ENCODE data around the gene CCDC93.

Gene CCDC93

DNA sequence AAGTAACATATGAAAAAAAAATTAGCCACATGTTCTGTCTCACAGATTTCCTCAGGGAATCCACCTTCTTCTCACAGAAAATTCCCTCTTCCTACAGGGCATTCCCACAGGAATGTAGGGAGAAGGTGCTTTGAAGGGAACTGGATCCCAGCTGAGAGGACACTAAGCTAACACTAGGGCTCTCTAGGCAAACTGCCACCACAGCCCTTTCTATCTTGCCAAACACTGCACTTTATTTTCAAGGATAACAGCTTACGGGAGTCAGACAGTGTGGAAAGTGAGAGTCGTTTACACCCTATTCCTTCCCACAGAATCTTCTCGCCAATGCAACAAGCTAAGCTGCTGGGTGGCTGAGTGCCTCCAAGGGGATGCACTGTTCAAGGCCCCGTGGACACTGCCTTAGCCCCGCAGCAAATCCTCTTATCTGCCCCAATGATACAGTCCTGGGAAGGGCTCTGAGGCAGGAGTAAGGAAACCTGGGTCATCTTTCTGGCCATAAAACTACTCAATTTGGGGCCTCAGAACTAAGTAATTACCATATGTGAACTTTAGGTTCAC is 76.9 kb downstream of the CCDC93 start:
- Histone ChIP-seq H3K9me3 (ENCODE audit: control insufficient read depth, insufficient read depth, low read depth, low read length) (no peaks in the 10 kb centered on the region), H3K4me3 (ENCODE audit: low read depth, low read length) (no peak overlapping the region), H3K4me1 (ENCODE audit: control insufficient read depth, insufficient read depth, low read length) (no peaks in the 10 kb centered on the region), H3K36me3 (ENCODE audit: control insufficient read depth in 2 of 2, insufficient read depth in 1 of 2, low read length in 2 of 2) (peaks cover 16 to 95% of the 10 kb centered on the region in 2 experiments; a peak in 2 of 3 replicates), H3K27ac (ENCODE audit: extremely low read depth, low read depth, low read length) (no peak overlapping the region)
- ChIA-PET CTCF (no interaction called here), POLR2A (no interaction called here)
- TF ChIP-seq ZBTB11 (tag by site-specific recombination; conservative IDR thresholded peaks at IDR 0.05; ENCODE audit: low read depth) (no peak), ZNF585B (tag by site-specific recombination; IDR thresholded peaks at IDR 0.05) (no peak), ZNF510 (tag by site-specific recombination; IDR thresholded peaks at IDR 0.05; ENCODE audit: insufficient replicate concordance) (no peak), ZNF169 (tag by site-specific recombination; IDR thresholded peaks at IDR 0.05) (no peak), ZNF140 (tag by site-specific recombination; IDR thresholded peaks at IDR 0.05) (no peak), ZNF658 (tag by site-specific recombination; IDR thresholded peaks at IDR 0.05) (no peak), ZFHX2 (tag by site-specific recombination; conservative IDR thresholded peaks at IDR 0.05) (no peak), ZNF530 (tag by site-specific recombination; IDR thresholded peaks at IDR 0.05; ENCODE audit: low read depth) (no peak), ZNF211 (tag by site-specific recombination; IDR thresholded peaks at IDR 0.05; ENCODE audit: low read depth) (no peak), ZFP37 (tag by site-specific recombination; IDR thresholded peaks at IDR 0.05) (no peak), ZNF391 (tag by site-specific recombination; IDR thresholded peaks at IDR 0.05; ENCODE audit: borderline replicate concordance, low read depth) (no peak), ZNF157 (tag by site-specific recombination; IDR thresholded peaks at IDR 0.05) (no peak), REPIN1 (tag by site-specific recombination; IDR thresholded peaks at IDR 0.05; ENCODE audit: low read depth) (no peak), MEIS1 (CRISPR knock-in tag; IDR thresholded peaks at IDR 0.05; ENCODE audit: borderline replicate concordance) (no peak), HOXA7 (CRISPR knock-in tag; IDR thresholded peaks at IDR 0.05; ENCODE audit: borderline replicate concordance) (no peak), ZNF544 (tag by site-specific recombination; IDR thresholded peaks at IDR 0.05) (no peak)
- TF ChIP-seq, protein P1, sequence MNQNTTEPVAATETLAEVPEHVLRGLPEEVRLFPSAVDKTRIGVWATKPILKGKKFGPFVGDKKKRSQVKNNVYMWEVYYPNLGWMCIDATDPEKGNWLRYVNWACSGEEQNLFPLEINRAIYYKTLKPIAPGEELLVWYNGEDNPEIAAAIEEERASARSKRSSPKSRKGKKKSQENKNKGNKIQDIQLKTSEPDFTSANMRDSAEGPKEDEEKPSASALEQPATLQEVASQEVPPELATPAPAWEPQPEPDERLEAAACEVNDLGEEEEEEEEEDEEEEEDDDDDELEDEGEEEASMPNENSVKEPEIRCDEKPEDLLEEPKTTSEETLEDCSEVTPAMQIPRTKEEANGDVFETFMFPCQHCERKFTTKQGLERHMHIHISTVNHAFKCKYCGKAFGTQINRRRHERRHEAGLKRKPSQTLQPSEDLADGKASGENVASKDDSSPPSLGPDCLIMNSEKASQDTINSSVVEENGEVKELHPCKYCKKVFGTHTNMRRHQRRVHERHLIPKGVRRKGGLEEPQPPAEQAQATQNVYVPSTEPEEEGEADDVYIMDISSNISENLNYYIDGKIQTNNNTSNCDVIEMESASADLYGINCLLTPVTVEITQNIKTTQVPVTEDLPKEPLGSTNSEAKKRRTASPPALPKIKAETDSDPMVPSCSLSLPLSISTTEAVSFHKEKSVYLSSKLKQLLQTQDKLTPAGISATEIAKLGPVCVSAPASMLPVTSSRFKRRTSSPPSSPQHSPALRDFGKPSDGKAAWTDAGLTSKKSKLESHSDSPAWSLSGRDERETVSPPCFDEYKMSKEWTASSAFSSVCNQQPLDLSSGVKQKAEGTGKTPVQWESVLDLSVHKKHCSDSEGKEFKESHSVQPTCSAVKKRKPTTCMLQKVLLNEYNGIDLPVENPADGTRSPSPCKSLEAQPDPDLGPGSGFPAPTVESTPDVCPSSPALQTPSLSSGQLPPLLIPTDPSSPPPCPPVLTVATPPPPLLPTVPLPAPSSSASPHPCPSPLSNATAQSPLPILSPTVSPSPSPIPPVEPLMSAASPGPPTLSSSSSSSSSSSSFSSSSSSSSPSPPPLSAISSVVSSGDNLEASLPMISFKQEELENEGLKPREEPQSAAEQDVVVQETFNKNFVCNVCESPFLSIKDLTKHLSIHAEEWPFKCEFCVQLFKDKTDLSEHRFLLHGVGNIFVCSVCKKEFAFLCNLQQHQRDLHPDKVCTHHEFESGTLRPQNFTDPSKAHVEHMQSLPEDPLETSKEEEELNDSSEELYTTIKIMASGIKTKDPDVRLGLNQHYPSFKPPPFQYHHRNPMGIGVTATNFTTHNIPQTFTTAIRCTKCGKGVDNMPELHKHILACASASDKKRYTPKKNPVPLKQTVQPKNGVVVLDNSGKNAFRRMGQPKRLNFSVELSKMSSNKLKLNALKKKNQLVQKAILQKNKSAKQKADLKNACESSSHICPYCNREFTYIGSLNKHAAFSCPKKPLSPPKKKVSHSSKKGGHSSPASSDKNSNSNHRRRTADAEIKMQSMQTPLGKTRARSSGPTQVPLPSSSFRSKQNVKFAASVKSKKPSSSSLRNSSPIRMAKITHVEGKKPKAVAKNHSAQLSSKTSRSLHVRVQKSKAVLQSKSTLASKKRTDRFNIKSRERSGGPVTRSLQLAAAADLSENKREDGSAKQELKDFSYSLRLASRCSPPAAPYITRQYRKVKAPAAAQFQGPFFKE (tag by site-specific recombination; IDR thresholded peaks at IDR 0.05; ENCODE audit: borderline replicate concordance) = no peak
- TF ChIP-seq, protein P2, sequence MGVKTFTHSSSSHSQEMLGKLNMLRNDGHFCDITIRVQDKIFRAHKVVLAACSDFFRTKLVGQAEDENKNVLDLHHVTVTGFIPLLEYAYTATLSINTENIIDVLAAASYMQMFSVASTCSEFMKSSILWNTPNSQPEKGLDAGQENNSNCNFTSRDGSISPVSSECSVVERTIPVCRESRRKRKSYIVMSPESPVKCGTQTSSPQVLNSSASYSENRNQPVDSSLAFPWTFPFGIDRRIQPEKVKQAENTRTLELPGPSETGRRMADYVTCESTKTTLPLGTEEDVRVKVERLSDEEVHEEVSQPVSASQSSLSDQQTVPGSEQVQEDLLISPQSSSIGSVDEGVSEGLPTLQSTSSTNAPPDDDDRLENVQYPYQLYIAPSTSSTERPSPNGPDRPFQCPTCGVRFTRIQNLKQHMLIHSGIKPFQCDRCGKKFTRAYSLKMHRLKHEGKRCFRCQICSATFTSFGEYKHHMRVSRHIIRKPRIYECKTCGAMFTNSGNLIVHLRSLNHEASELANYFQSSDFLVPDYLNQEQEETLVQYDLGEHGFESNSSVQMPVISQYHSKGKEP (tag by site-specific recombination; IDR thresholded peaks at IDR 0.05) = no peak
- TF ChIP-seq, protein P3, sequence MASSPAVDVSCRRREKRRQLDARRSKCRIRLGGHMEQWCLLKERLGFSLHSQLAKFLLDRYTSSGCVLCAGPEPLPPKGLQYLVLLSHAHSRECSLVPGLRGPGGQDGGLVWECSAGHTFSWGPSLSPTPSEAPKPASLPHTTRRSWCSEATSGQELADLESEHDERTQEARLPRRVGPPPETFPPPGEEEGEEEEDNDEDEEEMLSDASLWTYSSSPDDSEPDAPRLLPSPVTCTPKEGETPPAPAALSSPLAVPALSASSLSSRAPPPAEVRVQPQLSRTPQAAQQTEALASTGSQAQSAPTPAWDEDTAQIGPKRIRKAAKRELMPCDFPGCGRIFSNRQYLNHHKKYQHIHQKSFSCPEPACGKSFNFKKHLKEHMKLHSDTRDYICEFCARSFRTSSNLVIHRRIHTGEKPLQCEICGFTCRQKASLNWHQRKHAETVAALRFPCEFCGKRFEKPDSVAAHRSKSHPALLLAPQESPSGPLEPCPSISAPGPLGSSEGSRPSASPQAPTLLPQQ (tag by site-specific recombination; IDR thresholded peaks at IDR 0.05) = no peak
